ENCODE measurements around the gene EPN3. TPM values are rescaled to one million over a fixed set of nuclear protein-coding genes. Genes with fewer than 3 reads are reported as not detected.

Gene EPN3
- total RNA-seq, 1 donor from 2014 or later = 0.84 TPM

- Histone ChIP-seq H3K36me3 (ENCODE audit: control insufficient read depth, insufficient read depth, low read length) (no peaks in the 10 kb centered on the region), H3K4me3 (ENCODE audit: low read depth, low read length) (no peak overlapping the region), H3K27me3 (ENCODE audit: control insufficient read depth, insufficient read depth, low read length) (peaks cover 43% of the 10 kb centered on the region)
- no peak for TF ChIP-seq CTCF (IDR thresholded peaks at IDR 0.05; ENCODE audit: insufficient read depth, low read length, poor library complexity, severe bottlenecking)
- DNase-seq (ENCODE audit: low read depth) = no peak
These were observed 48.8 kb downstream of the EPN3 start for GRCh38 chr17:50581316-50581715.

GRCh38 chr17:50582741-50583140 is 50.2 kb downstream of the EPN3 start:
- H3K4me3 ChIP-seq (ENCODE audit: low read depth, low read length) = no peak overlapping the region
- DNase-seq (ENCODE audit: low read depth) = no peak
- no peak for TF ChIP-seq CTCF (IDR thresholded peaks at IDR 0.05; ENCODE audit: insufficient read depth, low read length, poor library complexity, severe bottlenecking)
- peaks cover 50% of the 10 kb centered on the region for H3K27me3 ChIP-seq (ENCODE audit: control insufficient read depth, insufficient read depth, low read length)
- H3K36me3 ChIP-seq (ENCODE audit: control insufficient read depth, insufficient read depth, low read length) = no peaks in the 10 kb centered on the region

- no peaks in the 10 kb centered on the region for H3K36me3 ChIP-seq (ENCODE audit: control insufficient read depth, insufficient read depth, low read length)
- H3K4me3 ChIP-seq (ENCODE audit: low read depth, low read length) = no peak overlapping the region
- peaks cover 51% of the 10 kb centered on the region for H3K27me3 ChIP-seq (ENCODE audit: control insufficient read depth, insufficient read depth, low read length)
- TF ChIP-seq CTCF (IDR thresholded peaks at IDR 0.05; ENCODE audit: insufficient read depth, low read length, poor library complexity, severe bottlenecking) = no peak
- DNase-seq (ENCODE audit: low read depth) = no peak
These were observed 51.1 kb downstream of the EPN3 start for GRCh38 chr17:50583641-50584040.

GRCh38 chr17:50584116-50584515 is 51.6 kb downstream of the EPN3 start:
- no peak for TF ChIP-seq CTCF (IDR thresholded peaks at IDR 0.05; ENCODE audit: insufficient read depth, low read length, poor library complexity, severe bottlenecking)
- H3K27me3 ChIP-seq (ENCODE audit: control insufficient read depth, insufficient read depth, low read length) = peaks cover 48% of the 10 kb centered on the region

GRCh38 chr17:50584749-50585148 is 52.2 kb downstream of the EPN3 start:
- no peak for DNase-seq (ENCODE audit: low read depth)

More at GRCh38 chr17:50584116-50584515, 51.6 kb downstream of the EPN3 start:
- H3K36me3 ChIP-seq (ENCODE audit: control insufficient read depth, insufficient read depth, low read length) = no peaks in the 10 kb centered on the region
- no peak for DNase-seq (ENCODE audit: low read depth)
- no peak overlapping the region for H3K4me3 ChIP-seq (ENCODE audit: low read depth, low read length)

More at GRCh38 chr17:50584749-50585148, 52.2 kb downstream of the EPN3 start:
- H3K36me3 ChIP-seq (ENCODE audit: control insufficient read depth, insufficient read depth, low read length) = no peaks in the 10 kb centered on the region
- no peak for TF ChIP-seq CTCF (IDR thresholded peaks at IDR 0.05; ENCODE audit: insufficient read depth, low read length, poor library complexity, severe bottlenecking)
- no peak overlapping the region for H3K4me3 ChIP-seq (ENCODE audit: low read depth, low read length)
- peaks cover 45% of the 10 kb centered on the region for H3K27me3 ChIP-seq (ENCODE audit: control insufficient read depth, insufficient read depth, low read length)
